OCI-LY3 (cell line): ENCODE measurements around the gene CAMTA1.

Source experiments
- CTCF ChIP-seq: fragments of 200-600, 300-600 bp; sonication (generic); IDR thresholded peaks from 2 replicates; pipeline ENCODE4 v1.5.1; 2014; ENCODE audit warnings: antibody characterized with exemption, low read length, low read depth
- EZH2phosphoT487 ChIP-seq: fragments of 200-600 bp; shearing (Covaris generic); IDR thresholded peaks from 2 replicates; pipeline ENCODE4 v1.6.1; 2018; ENCODE audit warnings: antibody characterized with exemption, mixed run types, low read depth

GRCh38 chr1:7265771-7266371, 480.6 kb downstream of the CAMTA1 start:
- TF ChIP-seq CTCF (no peak), EZH2phosphoT487 (no peak)
